SK-N-SH treated with all-trans-retinoic acid at 6 μM for 48 hours (cell line): ENCODE data around the gene R3HDML.

Source experiments
- CSDC2 ChIP-seq: fragments of 250-450 bp; sonication (Bioruptor Pico); IDR thresholded peaks from 2 replicates; pipeline ENCODE4 v1.5.0; 2020; ENCODE audit warnings: mild to moderate bottlenecking, moderate library complexity
- ESRRG ChIP-seq: fragments of 250-450 bp; sonication (Bioruptor Pico); IDR thresholded peaks from 2 replicates; pipeline ENCODE4 v1.6.1; 2021; ENCODE audit warnings: mild to moderate bottlenecking
- GLIS3 ChIP-seq: fragments of 250-450 bp; sonication (Bioruptor Pico); IDR thresholded peaks from 2 replicates; pipeline ENCODE4 v1.5.0; 2020; ENCODE audit warnings: mild to moderate bottlenecking, moderate library complexity
- PATZ1 ChIP-seq: fragments of 250-450 bp; sonication (Bioruptor Pico); IDR thresholded peaks from 2 replicates; pipeline ENCODE4 v1.8.0; 2020; ENCODE audit warnings: mild to moderate bottlenecking, moderate library complexity, borderline replicate concordance
- ZNF565 ChIP-seq: fragments of 450-650 bp; formaldehyde crosslinking; conservative IDR thresholded peaks from 2 replicates; pipeline ENCODE4 v1.5.0; 2020; ENCODE audit warnings: low read depth, mild to moderate bottlenecking, moderate library complexity

GRCh38 chr20:44354979-44355497 lies 18.2 kb downstream of the R3HDML start:
- TF ChIP-seq ZNF565 (no peak), CSDC2 (no peak), ESRRG (no peak), PATZ1 (CRISPR knock-in tag) (no peak), GLIS3 (CRISPR knock-in tag) (no peak)
